ENCODE data around the gene BCKDHB.
"Not testable (repeated sequence)": the region's sequence is repeated elsewhere in the genome, so short reads cannot be mapped to it uniquely, and the experiment has no call there.

Gene BCKDHB

DNA sequence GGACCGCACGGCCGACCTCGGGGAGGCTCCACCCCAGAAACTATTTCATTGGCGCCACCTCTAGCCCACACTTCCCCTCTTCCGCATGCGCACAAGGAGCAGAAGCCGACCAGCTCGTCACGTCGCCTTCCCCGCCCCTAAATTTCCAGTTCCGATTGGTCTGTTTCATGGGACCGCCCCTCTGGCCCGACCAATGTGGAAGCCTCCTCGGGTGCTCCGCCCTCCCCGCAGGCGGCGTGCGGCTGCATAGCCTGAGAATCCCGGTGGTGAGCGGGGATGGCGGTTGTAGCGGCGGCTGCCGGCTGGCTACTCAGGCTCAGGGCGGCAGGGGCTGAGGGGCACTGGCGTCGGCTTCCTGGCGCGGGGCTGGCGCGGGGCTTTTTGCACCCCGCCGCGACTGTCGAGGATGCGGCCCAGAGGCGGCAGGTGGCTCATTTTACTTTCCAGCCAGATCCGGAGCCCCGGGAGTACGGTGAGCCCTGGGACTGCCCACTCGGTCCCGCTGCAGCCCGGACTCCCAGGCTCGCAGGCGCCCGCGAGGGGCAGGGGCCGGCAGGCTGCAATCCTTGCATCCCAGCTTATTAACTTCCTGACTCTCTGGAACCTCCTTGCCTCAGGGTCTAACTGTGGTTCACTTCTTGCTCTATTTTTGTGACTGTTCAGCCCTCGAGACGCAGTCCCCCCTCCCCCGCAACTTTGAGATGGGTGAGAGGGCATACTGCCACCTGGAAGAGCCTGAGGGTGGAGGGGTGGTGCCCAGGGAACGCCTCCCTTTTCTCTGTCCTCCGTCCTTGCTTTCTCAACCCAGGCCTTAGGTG is at the start of gene BCKDHB:
Gene BCKDHB, plus strand, starts transcription at position 254 of the 818 bp plus-strand sequence. Its CDS starts 23 bp downstream, at position 277.
- DNase-seq (ENCODE audit: low read depth): peak; percentile 96

DNA sequence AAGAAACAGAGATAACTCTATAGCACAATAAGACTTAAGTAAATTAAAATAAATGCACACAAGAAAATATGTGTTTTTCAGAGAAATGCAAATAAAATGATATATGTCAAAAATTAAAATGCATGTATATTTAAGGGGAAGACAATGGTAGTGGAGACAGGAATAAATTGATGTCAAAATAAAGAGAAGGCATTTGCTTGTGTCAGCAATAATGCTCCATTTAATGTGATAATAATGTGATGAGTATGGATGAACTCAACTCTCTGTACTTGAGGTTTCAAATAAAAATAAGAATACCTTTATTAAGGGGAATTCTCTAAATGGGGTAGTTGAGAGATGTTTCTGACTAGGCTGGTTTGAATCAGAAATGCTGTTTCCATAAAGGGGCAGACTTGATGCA is 45.7 kb upstream of the BCKDHB start:
- no peak for DNase-seq (ENCODE audit: low read depth)

DNA sequence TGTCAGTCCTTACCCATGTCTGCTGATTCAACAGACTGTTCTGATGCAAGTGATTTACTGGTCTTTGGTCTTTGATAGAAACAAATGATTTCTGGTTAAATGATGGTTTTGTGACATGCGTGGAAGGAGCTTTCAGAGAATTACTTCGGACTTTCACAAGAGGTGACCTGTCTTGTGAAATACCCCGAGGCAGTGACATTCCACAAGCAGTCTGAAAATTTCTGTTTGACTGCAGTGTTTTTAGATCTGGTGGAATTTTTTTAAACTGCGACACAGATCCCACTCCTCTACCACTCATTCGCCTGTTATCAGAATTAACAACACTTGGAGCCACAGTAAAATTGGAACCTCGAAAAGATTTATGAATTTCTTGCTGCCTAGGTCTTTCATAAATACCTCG is 38.3 kb upstream of the BCKDHB start:
- DNase-seq (ENCODE audit: low read depth): not testable (repeated sequence)

DNA sequence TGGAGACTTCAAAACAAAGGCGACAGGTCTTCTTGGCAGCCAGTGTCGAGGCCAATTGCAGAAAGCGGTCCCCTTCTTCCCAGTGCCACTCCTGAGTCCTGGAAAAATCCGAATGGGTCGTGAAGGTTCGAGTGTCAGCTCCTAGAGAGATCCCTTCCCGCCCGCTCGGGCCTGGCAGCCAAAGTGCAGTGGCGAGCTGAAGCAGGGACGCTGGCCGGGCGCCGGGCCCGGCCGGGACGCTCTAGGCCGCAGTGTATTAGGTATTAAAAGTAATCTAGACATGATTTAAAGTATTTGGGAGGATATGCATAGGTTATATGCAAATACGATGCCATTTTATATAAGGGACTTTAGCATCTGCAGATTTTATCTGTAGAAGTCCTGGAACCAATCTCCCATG is 36.0 kb upstream of the BCKDHB start:
- DNase-seq (ENCODE audit: low read depth): not testable (repeated sequence)

DNA sequence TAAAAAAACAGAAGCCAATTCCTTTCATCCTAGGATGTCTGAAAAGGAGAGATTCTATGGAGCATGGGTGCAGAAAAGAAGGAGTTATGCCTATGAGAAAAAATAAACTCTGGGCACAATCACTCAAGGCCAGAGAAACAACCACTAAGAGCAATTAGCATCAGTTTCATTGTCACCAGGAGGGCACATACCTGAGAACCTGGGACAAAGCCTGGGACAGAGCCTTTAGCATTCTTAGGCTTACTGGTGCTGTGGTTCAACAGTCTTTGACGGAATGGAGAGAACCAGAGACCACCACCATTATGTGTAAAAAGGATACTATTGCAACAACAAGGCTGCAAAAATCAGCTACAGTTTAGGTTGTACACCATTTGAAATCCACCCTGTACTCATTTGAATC is 29.4 kb upstream of the BCKDHB start:
- DNase-seq (ENCODE audit: low read depth): no peak

DNA sequence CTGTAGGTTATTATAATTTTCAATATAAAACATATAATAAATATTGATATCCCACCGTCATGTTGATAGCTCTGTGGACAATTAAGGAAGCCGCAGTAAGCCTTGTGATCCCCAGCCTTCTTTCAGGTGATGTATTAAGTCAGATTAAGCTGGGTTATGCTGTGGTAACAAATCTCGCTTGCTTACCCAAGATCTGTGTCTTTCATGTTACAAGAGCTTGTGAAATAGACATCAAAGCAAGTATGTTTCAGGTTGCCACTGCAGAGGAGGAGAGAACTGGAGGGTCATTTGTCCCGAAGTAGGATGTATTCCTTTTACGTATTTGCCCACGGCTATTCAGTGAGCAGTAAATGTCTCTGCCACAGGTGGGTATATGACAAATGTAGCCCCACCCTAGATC is 17.8 kb upstream of the BCKDHB start:
- DNase-seq (ENCODE audit: low read depth): no peak

DNA sequence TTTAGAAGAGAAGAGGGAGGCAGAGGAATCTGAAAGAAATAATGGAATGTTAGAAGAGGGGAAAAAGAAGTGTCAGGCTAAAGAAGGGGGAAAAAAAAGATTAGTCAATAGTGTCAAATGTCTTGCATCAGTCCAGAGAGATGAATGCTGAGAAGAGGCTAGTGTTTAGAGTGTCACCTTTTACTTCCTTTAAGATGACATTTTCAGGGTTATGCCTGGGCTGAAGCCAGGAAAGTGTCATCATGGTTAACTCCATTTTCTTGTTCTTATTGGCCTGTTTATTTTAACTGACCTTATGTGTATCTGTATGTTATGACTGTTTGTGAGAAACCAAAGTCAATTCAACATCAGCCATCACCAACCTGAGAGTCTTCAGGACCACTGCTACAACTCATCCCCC is 15.0 kb upstream of the BCKDHB start:
- no peak for DNase-seq (ENCODE audit: low read depth)

DNA sequence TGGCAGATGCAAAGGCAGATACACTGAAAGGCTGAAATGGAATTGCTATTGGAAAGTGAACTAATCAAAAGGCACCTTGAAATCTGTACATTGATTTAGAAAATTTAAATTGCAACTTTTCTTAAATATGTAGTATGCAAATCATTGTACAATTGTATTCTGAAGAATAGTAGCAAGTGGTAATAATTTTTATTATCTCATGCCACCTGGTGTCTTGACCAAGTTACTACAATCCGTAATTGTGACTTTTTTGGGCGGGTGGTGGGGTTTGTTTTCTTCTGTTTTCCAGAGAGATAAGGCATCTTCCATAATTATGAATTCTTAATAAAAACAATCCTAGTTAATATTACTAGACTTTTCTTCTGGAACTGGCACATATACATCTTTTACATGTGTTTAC is 12.5 kb upstream of the BCKDHB start:
- DNase-seq (ENCODE audit: low read depth): no peak

DNA sequence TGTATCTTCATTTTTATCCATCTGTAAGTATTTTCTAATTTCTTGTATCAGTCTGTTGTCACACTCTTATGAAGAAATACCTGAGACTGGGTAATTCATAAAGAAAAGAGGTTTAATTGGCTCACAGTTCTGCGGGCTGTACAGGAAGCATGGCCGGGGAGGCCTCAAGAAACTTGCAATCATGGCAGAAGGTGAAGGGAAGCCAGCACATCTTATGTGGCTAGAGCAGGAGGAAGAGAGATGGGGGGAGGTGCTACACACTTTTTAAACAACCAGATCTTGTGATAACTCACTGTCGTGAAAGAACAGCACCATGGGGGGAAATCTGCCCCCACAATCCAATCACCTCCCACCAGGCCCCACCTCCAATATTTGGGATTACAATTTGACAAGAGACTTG is 10.9 kb upstream of the BCKDHB start:
- no peak for DNase-seq (ENCODE audit: low read depth)

DNA sequence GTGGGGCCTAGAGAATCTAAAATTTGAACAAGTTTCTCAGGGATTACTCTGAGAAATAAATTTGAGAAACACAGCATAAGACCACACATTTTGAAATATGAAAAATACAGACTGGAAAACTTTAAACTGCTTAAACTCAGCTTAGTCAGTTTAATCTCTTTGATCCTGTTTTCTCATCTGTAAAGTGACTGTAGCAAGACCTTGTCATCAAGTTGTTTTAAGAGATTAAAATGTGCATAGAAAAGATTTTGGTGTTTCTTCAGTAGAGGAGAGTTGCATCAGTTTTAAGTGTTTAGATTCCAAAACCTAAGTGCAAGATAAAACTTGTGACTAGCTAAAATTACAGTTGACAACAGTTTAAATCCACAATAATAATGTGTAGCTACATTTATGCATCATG is 8.1 kb upstream of the BCKDHB start:
- DNase-seq (ENCODE audit: low read depth): no peak

DNA sequence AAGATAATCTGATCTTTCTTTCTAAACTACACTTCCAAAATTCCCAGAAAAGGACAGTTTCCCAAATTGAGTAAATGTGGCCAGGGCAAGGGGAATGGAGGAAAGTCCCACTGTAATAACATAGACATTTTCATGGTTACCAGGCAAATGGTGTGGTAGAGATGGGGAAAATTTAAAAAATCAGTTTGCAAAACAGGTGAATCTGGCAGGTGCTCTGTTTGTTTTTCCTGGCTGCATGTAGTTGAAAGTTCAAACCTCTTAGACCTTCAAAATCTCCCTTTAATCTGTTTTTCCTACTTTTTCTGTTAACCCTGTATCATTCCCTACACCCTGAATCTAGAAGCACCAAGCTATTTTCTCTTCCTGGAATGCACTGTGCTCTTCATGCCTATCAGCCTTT is 2.0 kb upstream of the BCKDHB start:
- no peak for DNase-seq (ENCODE audit: low read depth)

DNA sequence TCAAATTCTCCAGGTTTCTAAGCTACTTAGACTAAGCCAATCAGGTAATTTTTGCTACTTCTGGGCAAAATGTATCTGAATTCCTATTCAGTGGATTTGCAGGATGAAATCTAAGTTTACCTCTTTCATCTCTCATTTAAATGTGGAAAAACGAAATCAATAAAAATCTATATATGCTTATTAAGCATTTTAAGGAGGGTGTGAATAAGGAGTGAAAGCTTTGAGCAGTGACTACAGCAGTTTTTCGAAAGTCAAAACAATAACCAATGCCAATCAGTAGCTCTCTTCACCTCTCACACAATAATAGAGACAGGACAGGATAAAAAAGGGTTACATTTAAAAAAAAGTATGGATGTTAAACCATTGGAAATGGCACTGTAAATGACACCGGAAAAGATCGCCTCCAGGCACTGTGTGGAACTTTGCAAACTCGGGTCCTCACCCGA is 476 bp upstream of the BCKDHB start:
- DNase-seq (ENCODE audit: low read depth): no peak

DNA sequence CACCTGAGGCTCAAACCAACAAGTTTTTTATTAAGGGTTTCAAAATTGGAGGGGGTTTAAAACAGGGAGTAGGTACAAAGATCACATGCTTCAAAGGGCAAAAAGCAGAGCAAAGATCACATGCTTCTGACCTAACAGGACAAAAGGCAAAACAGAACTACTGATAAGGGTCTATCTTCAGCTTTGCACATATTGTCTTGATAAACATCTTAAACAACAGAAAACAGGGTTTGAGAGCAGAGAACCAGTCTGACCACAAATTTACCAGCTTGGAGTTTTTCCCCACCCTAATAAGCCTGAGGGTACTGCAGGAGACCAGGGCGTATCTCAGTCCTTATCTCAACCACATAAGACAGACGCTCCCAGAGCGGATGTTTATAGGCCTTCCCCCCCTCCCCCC is 16.1 kb downstream of the BCKDHB start:
- not testable (repeated sequence) for DNase-seq (ENCODE audit: low read depth)

DNA sequence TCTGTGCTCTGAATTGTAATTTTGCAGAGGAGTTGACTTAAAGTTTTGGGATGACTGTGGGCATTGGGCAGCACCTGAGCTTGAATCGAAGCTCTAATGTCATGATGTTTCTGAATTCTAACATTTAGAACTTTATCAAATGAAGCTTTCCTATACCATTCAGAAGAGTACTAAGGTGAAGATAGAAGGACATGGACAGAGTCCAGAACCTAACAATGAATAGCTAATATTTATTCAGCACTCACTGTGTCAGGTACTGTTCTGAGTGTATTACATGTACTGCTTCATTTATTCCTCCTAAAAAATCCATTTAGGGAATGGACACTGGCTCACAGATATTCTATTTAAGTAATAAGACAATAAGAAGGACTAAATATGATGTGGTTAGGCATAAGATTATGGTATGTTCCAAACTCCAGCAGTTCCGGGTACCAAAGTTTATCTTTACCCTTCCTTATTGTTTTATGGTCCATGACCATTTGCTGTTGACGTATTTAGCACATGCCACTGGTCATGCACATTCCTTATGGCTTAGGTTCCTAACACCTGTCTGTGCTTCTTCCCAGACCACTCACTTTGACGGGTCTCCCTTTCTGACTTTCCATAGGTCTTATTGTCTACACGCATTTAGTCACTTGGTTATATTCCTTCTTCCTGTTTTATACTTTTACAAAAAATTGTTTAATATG is 20.3 kb downstream of the BCKDHB start:
- DNase-seq (ENCODE audit: low read depth): no peak

DNA sequence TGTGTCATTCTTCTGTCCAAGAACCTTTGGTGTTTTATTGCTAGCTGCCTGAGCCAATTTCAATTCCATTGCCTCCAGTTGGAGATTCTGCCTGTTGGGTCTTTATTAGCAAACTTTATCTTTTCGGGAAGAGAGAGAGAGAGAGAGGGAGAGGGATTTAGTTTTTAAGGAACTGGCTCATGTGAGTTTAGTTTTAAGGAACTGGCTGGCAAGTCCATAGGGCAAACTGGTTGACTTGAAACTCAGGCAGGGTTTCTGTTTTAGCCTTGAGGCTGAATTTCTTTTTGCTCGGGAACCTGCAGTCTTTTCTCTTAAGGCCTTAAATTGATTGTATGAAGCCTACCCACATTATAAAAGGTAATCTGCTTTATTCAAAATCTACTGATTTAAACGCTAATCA is 23.0 kb downstream of the BCKDHB start:
- no peak for DNase-seq (ENCODE audit: low read depth)

DNA sequence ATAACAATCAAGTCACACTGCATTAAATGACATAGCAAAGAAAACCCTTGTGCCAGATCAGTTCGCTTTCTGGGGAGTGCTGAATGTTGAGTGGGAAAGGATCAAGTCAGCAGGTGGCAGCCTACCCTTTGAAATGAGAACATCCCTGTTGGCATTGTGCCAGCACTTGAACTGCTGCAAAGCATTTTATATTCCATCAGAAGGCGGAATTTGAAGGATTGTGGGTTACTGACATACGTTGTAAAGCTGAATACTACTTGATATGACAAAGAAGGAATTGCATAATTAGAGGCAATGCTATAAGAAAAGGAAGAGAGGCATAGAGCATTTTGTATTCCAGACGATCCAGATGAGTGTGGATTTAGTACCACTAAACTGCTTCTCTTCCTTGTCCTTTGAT is 26.5 kb downstream of the BCKDHB start:
- peak; percentile 11 for DNase-seq (ENCODE audit: low read depth)

DNA sequence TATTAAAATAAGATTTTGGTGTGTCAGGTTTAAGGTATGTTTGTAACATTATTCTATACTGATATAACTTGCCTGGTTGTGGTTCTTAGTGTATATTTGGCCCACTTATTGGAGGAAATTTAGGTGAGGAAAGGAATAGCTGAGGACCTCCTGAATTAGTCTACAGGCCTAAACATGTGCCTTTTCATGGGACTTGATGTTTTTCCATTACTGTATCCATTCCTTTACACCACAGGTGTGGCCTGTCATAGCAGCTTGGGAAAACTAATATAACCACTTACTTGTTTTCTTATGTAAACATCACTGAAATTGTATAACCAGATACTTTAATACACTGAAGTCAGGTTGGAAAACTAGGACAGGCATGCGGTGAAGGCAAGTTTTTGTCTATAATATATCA is 27.6 kb downstream of the BCKDHB start:
- DNase-seq (ENCODE audit: low read depth): no peak

DNA sequence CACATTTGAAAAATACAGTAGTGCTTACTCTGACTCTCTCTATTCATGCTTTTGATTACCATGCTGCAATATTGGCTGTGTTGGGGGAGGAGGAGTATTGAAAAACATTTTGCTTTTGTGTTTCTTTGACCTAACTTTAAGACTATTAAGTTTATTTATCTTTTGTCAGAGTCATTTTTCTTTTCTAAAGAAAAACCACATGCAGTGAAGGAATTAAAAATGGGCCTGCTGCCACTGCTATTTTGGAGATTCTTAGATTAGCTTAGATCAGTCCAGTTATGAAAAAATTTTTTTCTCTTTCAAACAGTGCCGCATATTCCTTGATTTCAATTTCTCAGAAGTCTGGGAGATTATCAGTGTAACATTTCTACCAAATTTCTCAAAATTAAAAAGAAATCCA is 36.1 kb downstream of the BCKDHB start:
- no peak for DNase-seq (ENCODE audit: low read depth)

DNA sequence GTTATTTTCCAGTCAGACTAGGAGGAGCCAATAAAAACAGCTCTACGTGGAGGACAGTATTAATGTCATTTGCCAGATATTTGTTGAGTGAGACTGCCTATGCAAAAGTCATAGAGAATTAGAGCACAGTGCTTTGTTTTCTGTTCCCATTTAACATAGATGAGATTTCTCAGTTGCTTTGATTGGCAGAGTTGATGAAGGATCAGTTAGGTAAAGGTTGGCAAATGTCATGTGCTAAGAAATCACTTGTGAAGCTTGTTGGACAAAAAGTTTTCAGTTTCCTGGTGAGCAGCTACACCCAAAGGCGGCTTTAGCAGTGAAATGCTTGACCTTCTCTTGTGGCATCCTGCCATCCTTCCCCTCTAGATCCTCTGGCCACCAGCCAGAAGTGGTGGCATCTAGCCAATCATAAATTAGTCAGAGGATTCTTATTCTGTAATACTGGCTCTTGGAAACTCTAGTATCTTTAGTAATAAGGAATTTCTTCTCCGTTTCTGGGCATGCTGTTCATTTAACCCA is 37.0 kb downstream of the BCKDHB start:
- DNase-seq (ENCODE audit: low read depth): no peak

DNA sequence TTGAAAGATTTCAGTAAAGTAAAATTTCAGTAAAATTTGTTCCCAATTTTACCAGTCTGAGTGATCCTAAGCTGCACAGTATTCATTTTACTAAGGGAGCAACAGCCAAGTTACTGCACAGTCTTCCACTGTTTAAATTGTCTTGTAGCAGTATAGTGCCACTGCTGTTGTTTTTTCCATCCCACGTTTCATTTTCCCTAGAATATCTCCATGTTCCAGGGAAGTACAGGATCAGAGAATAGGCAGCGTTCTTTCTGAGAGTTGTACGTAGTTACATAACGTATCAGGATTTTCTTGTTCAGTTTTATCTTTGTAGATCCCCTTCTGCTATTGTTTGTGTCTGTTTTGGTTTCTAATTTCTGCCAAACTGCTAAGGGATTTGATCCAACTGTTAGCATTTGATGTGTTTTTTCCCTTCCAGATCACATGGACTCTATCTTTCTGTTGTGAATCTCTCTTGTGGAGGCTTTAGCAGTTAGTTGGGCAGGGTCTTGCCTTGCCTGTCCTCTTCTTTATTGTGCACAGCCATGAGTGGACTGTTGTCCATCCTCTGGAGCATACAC is 38.4 kb downstream of the BCKDHB start:
- DNase-seq (ENCODE audit: low read depth): no peak

DNA sequence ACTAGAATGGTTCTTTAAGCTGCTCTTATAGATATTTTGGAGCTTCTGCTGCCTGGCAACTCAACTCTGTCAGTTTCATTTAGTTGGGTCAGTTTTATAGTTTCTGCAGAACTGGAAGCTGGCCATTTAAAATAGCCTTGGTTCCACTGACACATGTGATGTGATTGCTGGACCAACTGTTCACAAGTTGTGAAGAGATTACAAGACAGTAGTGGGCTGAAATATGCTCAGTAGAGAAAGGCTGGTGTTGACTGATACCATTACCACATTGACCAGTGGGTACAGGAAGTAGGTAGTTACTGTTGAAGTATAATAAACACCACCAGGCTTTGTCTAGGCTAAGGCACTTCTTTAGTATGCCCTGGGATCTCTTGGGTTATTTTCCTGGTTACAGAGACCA is 39.0 kb downstream of the BCKDHB start:
- no peak for DNase-seq (ENCODE audit: low read depth)

DNA sequence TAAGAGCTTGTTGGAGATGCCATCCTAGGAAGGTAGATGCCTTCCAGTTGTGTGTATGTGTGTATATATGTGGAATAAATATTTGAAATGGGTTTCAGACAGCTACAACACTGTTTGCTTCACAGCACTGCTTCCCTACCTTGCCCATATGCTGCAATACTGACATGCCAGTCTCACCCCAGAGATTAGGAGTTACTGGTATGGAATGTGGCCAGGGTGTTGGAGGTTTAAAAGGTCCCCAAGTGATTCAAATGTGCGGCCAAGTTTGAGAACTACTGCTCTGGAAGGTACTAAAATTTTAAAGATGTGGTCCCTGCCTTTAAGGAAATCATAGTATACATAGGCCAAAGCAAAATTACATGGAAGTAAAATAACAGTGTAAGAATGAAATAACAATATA is 39.5 kb downstream of the BCKDHB start:
- DNase-seq (ENCODE audit: low read depth): no peak

DNA sequence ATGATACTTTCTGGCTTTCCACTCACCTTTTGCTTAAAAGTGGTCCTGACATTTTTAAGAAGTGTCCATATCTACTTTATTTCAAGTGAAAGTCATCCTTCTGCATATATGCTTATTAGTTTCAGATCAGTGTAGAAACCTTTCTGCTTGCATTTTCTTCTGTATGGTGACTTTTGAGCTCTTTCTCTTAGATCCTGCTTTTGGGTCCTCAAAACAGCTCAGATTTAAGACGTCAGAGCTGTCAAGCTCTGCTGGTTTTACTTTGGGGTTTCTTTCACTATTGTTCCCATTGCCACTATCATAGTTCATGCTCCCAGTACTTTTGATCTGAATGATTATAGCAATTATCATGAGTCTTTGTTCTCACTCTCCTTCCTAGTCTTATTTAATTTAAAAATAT is 41.7 kb downstream of the BCKDHB start:
- no peak for DNase-seq (ENCODE audit: low read depth)
